Ascending aorta (tissue), 2 donors: ENCODE data around the gene SLC9A2. TPM values are rescaled to one million over a fixed set of nuclear protein-coding genes. Genes with fewer than 3 reads are reported as not detected.

Experiments
- DNase-seq, 2 donors: peaks; one replicate each; pipeline ENCODE4 v3.0.0-alpha.2; 2019; ENCODE audit warnings: low spot score in 2 of 2
- H3K27ac ChIP-seq, 2 donors: fragments of 200-600 bp; sonication (generic); one replicate each; pipeline ENCODE4 v1.5.1; 2016 to 2017; ENCODE audit warnings: mild to moderate bottlenecking in 1 of 2
- H3K27me3 ChIP-seq: fragments of 200-600 bp; sonication (generic); one replicate; pipeline ENCODE4 v1.5.1; 2017
- H3K36me3 ChIP-seq, 2 donors: fragments of 200-600 bp; sonication (generic); one replicate each; pipeline ENCODE4 v1.5.1; 2016
- H3K4me1 ChIP-seq, 2 donors: fragments of 200-600 bp; sonication (generic); one replicate each; pipeline ENCODE4 v1.5.1; 2016 to 2017; ENCODE audit warnings: mild to moderate bottlenecking in 1 of 2
- H3K4me3 ChIP-seq, 2 donors: fragments of 200-600 bp; sonication (generic); one replicate each; pipeline ENCODE4 v1.5.1; 2016 to 2017; ENCODE audit warnings: mild to moderate bottlenecking in 1 of 2
- H3K9me3 ChIP-seq, 2 donors: fragments of 200-600 bp; sonication (generic); one replicate each; pipeline ENCODE4 v1.5.1; 2016
- intact Hi-C: fragments of 100-400 bp; cut with DNase I; formaldehyde crosslinking; loops from one replicate; pipeline ENCODE4 v1.15.1; 2023
- total RNA-seq: library from RNA; depleted of rRNA; stranded (reverse); fragments of >200 nt; gene quantifications from one replicate; pipeline ENCODE4 v1.1.0, GENCODE V29; 2016
- TF ChIP-seq, protein P1 (sequence below), 3 experiments: fragments of 200-600 bp in 2 of 3; fragments of 450-650 bp in 1 of 3; sonication (generic) in 2 of 3; IDR thresholded peaks; one replicate each; pipeline ENCODE4 v1.5.1; 2016 to 2019; ENCODE audit warnings: antibody characterized with exemption in 3 of 3, mild to moderate bottlenecking in 1 of 3, moderate library complexity in 1 of 3

SLC9A2 gene
- total RNA-seq, 1 donor from 2014 or later, result not detected

GRCh38 chr2:102621630-102622029 lies 2.3 kb downstream of the SLC9A2 start:
- Histone ChIP-seq H3K4me1 (peaks cover 0 to 8% of the 10 kb centered on the region in 2 donors), H3K36me3 (no peaks in the 10 kb centered on the region), H3K9me3 (no peaks in the 10 kb centered on the region), H3K27ac (no peak overlapping the region), H3K27me3 (no peaks in the 10 kb centered on the region), H3K4me3 (no peak overlapping the region)
- TF ChIP-seq, protein P1, sequence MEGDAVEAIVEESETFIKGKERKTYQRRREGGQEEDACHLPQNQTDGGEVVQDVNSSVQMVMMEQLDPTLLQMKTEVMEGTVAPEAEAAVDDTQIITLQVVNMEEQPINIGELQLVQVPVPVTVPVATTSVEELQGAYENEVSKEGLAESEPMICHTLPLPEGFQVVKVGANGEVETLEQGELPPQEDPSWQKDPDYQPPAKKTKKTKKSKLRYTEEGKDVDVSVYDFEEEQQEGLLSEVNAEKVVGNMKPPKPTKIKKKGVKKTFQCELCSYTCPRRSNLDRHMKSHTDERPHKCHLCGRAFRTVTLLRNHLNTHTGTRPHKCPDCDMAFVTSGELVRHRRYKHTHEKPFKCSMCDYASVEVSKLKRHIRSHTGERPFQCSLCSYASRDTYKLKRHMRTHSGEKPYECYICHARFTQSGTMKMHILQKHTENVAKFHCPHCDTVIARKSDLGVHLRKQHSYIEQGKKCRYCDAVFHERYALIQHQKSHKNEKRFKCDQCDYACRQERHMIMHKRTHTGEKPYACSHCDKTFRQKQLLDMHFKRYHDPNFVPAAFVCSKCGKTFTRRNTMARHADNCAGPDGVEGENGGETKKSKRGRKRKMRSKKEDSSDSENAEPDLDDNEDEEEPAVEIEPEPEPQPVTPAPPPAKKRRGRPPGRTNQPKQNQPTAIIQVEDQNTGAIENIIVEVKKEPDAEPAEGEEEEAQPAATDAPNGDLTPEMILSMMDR (IDR thresholded peaks at IDR 0.05), result no peak
- intact Hi-C loops, result no loop called here
- no peak for DNase-seq

DNA sequence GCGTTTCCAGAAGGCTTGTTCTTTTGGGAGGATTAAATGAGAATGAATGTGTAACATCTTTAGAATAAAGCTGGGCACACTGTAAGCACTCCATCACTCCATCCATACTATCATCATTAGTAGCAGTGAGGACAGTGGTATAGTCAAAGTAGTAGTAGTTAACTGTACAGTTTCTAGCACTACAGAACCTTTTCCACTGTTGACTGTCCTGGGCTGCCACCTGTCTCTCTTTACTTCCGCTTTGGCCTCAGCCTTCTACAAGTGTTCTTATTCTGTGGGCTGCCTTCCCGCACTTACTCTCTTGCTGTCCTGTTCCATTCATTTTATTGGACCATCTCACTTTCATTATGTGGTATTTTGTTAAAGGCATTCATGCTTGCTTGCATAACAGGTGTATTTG lies 3.3 kb downstream of the SLC9A2 start:
- no peak for DNase-seq
- no peaks in the 10 kb centered on the region for H3K27me3 ChIP-seq
- intact Hi-C loops, result no loop called here
- TF ChIP-seq, protein P1 (IDR thresholded peaks at IDR 0.05), result no peak
- no peak overlapping the region for H3K27ac ChIP-seq
- H3K4me3 ChIP-seq, result no peak overlapping the region
- no peaks in the 10 kb centered on the region for H3K36me3 ChIP-seq
- H3K4me1 ChIP-seq, result peaks cover 0 to 8% of the 10 kb centered on the region in 2 donors
- H3K9me3 ChIP-seq, result no peaks in the 10 kb centered on the region

GRCh38 chr2:102630458-102630857 lies 11.1 kb downstream of the SLC9A2 start:
- intact Hi-C loops, result no loop called here

GRCh38 chr2:102632380-102633175 lies 13.2 kb downstream of the SLC9A2 start:
- TF ChIP-seq, protein P1 (IDR thresholded peaks at IDR 0.05), result no peak
- H3K27me3 ChIP-seq, result no peaks in the 10 kb centered on the region
- H3K27ac ChIP-seq, result no peak overlapping the region
- DNase-seq, result no peak
- H3K4me1 ChIP-seq, result no peaks in the 10 kb centered on the region
- H3K4me3 ChIP-seq, result no peak overlapping the region
- intact Hi-C loops, result no loop called here
- no peaks in the 10 kb centered on the region for H3K36me3 ChIP-seq
- H3K9me3 ChIP-seq, result no peaks in the 10 kb centered on the region

More at GRCh38 chr2:102630458-102630857, 11.1 kb downstream of the SLC9A2 start:
- DNase-seq, result no peak
- H3K4me3 ChIP-seq, result no peak overlapping the region
- TF ChIP-seq, protein P1 (IDR thresholded peaks at IDR 0.05), result no peak
- H3K27me3 ChIP-seq, result no peaks in the 10 kb centered on the region
- no peaks in the 10 kb centered on the region for H3K9me3 ChIP-seq
- H3K36me3 ChIP-seq, result no peaks in the 10 kb centered on the region
- no peaks in the 10 kb centered on the region for H3K4me1 ChIP-seq
- H3K27ac ChIP-seq, result no peak overlapping the region

DNA sequence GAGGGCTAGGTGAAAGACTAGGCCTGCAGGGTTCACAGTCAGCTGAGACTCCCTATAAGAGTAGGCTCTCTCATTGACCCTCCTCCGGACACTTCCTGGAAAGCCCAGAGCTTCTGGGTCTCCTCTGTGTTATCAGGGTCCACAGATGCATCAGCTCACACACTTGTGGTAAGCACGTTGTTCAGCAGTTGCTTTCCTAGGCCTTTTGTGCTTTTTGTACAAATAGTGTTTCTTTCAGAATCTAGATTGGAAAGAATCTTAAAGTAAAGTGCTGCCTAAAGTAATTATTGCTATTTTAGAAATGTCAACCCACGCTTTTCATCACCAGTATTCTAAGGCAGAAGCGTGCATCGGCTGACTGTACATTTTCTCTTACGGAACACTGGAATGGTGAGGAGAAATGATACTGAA lies 15.5 kb downstream of the SLC9A2 start:
- no peak overlapping the region for H3K27ac ChIP-seq
- TF ChIP-seq, protein P1 (IDR thresholded peaks at IDR 0.05), result no peak
- no peaks in the 10 kb centered on the region for H3K4me1 ChIP-seq
- DNase-seq, result no peak
- no peaks in the 10 kb centered on the region for H3K36me3 ChIP-seq
- no peak overlapping the region for H3K4me3 ChIP-seq
- H3K9me3 ChIP-seq, result no peaks in the 10 kb centered on the region
- intact Hi-C loops, result no loop called here
- no peaks in the 10 kb centered on the region for H3K27me3 ChIP-seq
